H54 (cell line): ENCODE results near the gene NPAS3.
A peak's percentile ranks its signal among the peaks of the same experiment; 100 is the strongest.

ENCODE experiments used
- DNase-seq: peaks from one replicate; pipeline ENCODE4 v3.0.0; 2011; ENCODE audit warnings: low spot score, mixed read lengths; ENCODE audit not compliant: insufficient read length
- FAIRE-seq: peaks from 3 replicates; lab custom pipeline; 2011; peaks lifted over from hg19 to GRCh38; lab: Jason Lieb, UNC
- POLR2A ChIP-seq: IDR thresholded peaks from 2 replicates; pipeline ENCODE4 v1.6.1; 2011; ENCODE audit warnings: low read depth, mild to moderate bottlenecking, low read length

NPAS3 gene

GRCh38 chr14:33461036-33461435 is 522.4 kb downstream of the NPAS3 start:
- FAIRE-seq (no peak), DNase-seq (no peak)
- no peak for TF ChIP-seq POLR2A

- DNase-seq (no peak), FAIRE-seq (no peak)
- TF ChIP-seq POLR2A, result no peak
These were observed 525.1 kb downstream of the NPAS3 start for GRCh38 chr14:33463731-33464130.

- DNase-seq, result no peak
- no peak for TF ChIP-seq POLR2A
- no peak for FAIRE-seq
These were observed 525.7 kb downstream of the NPAS3 start for GRCh38 chr14:33464254-33464962.

- DNase-seq, result no peak
- no peak for TF ChIP-seq POLR2A
- FAIRE-seq, result no peak
These were observed 527.4 kb downstream of the NPAS3 start for GRCh38 chr14:33465846-33466700.

- TF ChIP-seq POLR2A, result no peak
- no peak for FAIRE-seq
These were observed 529.3 kb downstream of the NPAS3 start for GRCh38 chr14:33467971-33468370.

GRCh38 chr14:33469898-33470297 is 531.2 kb downstream of the NPAS3 start:
- no peak for FAIRE-seq
- DNase-seq, result no peak
- no peak for TF ChIP-seq POLR2A

More at GRCh38 chr14:33467971-33468370, 529.3 kb downstream of the NPAS3 start:
- no peak for DNase-seq

GRCh38 chr14:33471776-33472175 is 533.1 kb downstream of the NPAS3 start:
- DNase-seq, result no peak
- no peak for TF ChIP-seq POLR2A
- no peak for FAIRE-seq

GRCh38 chr14:33475623-33476022 is 536.9 kb downstream of the NPAS3 start:
- no peak for TF ChIP-seq POLR2A
- DNase-seq (peak; percentile 2), FAIRE-seq (peak; percentile 62)

GRCh38 chr14:33477797-33478196 is 539.1 kb downstream of the NPAS3 start:
- no peak for FAIRE-seq
- TF ChIP-seq POLR2A, result no peak
- DNase-seq, result no peak

- DNase-seq (no peak), FAIRE-seq (no peak)
- no peak for TF ChIP-seq POLR2A
These were observed 541.6 kb downstream of the NPAS3 start for GRCh38 chr14:33480071-33480886.

- FAIRE-seq (no peak), DNase-seq (no peak)
- TF ChIP-seq POLR2A, result no peak
These were observed 542.2 kb downstream of the NPAS3 start for GRCh38 chr14:33480887-33481184.

GRCh38 chr14:33483110-33483509 is 544.4 kb downstream of the NPAS3 start:
- TF ChIP-seq POLR2A, result no peak
- FAIRE-seq (no peak), DNase-seq (no peak)

GRCh38 chr14:33483541-33483940 is 544.9 kb downstream of the NPAS3 start:
- DNase-seq, result no peak
- FAIRE-seq, result no peak
- no peak for TF ChIP-seq POLR2A

- TF ChIP-seq POLR2A, result no peak
- no peak for DNase-seq
- FAIRE-seq, result no peak
These were observed 545.6 kb downstream of the NPAS3 start for GRCh38 chr14:33484264-33484663.
